Activated CD4-positive, CD25-positive, alpha-beta regulatory T cell treated with anti-CD3 and anti-CD28 coated beads, Interleukin-2, amount 50 U/mL, for 24 hours (primary cell): Measurements from ENCODE around the gene CDK11A.
"Not testable (repeated sequence)": the region's sequence is repeated elsewhere in the genome, so short reads cannot be mapped to it uniquely, and the experiment has no call there.

Experiments
- ATAC-seq, 2 donors: fragments of 150-1000 bp; cut with Tn5 transposase; one replicate each; pipeline ENCODE4 v1.10.0; 2021; ENCODE audit warnings: mild to moderate bottlenecking in 1 of 2, moderate library complexity in 1 of 2

Gene CDK11A

DNA sequence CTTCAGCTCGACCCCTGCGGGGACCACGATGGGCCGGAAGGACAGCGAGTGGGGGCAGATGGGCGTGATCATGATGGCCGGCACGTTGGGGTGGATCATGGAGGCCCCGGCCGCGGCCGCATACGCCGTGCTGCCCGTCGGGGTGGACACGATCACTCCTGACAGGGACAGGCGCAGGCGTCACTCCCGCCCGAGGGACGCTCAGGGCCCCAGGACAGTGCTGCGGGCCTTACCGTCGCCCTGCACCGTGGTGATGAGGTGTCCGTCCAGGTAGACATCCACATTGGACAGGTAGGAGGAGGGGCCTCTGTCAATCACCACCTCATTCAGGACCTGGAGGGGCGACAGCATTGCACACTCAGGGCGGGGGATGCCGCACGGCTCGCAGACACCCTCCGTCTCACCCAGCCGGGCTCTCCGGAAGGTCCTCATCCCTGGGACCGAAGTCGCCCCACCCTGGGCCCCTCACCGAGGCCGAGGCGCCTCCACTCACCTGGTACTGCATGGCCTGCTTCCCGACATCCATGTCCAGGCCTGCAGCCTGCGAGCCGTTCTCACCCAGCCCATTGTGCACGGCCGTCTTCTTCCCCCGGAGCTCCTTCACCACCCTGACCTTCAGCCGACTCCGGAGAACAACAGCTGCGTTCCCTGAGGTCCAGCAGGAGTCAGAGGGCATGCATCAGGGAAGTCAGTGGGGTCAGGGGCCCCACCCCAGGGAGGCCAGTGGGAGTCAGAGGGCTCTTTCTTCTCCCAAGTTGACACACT lies 30.1 kb upstream of the CDK11A start:
- no peak for ATAC-seq

DNA sequence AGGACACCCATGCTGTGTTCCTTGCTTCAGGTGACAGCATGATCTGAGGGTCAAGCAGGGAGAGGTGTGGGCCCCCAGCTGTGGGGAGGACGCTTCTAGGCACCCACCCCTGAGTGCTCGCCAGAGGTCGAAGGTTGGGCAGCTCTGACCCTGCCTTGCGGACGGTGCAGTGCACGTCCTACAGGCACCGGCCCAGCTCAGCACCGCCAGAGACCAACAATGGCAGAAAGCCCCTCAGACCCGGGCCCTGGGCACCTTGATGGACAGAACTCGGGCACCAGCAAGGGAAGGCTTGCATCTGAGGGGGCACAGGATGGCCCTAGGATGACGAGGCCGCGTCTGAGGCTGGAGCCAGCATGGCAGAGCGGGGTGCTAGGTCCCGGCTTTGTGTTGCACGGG lies 29.4 kb upstream of the CDK11A start:
- no peak for ATAC-seq

DNA sequence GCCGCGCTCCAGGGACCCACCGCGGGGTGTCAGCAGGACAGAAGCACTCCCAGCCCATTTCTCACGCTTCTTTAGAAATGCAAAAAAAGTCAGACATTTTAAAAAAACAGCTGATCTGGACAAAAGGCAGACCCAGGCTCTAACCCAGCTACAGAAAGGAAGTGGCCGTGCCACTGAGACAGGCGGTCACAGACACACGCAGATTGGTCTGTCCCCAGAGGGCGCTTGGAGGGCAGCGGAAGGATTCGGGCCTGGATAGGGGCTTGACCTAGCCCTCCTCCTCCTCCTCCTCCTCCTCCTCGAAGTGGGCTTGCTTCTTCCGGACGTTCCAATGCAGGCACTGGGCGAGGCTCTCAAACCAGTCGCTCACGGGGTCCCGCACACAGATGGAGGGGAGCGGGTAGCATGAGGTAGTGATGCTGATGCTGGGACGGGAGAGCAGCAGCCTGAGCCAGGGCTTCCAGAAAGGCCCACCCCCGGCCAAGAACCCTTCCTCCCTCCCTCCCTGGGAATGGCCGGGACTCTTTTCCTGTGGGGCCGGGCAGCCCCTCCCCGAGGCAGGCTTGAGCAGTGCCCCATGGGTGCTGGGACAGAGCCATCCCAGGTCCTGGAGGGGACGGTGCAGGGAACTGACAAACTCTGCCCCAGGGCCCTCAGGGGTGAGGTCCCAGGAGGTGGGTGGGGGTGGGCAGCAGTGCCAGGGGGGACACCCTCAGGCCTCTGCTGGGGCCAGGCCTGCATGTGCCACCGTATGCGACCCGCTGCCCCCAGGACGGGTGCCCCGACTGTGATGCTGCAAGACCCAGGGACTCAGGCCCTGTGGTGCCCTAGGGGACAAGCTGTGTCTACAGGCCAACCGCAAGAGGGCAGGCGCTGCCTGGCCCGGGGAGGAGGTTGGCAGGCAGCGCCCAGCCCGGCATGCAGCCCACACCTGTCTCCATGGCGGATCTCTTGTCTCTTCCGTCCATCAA lies 28.8 kb upstream of the CDK11A start:
- ATAC-seq, result no peak

DNA sequence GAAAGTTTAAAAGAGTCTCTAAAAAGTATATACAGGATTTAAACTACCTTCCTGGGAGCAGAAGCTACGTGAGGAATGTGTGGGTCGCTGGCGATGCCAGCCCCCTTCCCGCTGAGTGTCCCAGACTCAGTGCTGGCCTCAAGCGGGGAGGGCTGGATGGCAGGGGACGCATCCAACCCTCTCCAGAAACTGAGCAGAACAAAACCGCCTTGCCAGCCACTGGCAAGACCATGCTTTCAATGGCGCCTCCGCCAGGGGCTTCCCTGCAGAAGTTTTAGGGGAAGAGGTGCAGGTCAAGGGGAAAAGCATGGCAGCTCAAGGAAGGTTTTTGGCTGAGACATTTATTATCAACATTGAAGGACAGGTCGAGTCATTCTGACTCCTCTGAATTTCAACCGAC lies 28.0 kb upstream of the CDK11A start:
- no peak for ATAC-seq

DNA sequence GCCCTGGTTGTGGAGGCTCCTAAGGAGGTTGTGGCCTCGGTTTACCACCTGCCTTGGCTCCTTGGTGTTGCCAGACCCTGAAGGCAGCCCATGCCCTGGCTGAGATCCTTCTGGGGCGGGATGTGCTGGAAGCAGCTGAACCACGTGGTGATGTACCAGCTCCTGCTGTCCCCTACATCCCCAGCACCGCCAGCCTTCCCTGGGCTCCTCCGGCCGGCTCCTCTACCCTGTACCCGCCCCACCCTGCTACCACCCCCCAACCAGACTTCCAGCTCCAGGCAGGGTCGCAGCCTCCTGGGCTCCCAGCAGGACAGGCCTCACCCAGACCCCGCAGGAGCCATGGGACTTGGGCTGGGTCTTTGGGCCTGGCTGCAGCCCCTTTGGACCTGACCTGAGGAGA lies 25.8 kb upstream of the CDK11A start:
- not testable (repeated sequence) for ATAC-seq

DNA sequence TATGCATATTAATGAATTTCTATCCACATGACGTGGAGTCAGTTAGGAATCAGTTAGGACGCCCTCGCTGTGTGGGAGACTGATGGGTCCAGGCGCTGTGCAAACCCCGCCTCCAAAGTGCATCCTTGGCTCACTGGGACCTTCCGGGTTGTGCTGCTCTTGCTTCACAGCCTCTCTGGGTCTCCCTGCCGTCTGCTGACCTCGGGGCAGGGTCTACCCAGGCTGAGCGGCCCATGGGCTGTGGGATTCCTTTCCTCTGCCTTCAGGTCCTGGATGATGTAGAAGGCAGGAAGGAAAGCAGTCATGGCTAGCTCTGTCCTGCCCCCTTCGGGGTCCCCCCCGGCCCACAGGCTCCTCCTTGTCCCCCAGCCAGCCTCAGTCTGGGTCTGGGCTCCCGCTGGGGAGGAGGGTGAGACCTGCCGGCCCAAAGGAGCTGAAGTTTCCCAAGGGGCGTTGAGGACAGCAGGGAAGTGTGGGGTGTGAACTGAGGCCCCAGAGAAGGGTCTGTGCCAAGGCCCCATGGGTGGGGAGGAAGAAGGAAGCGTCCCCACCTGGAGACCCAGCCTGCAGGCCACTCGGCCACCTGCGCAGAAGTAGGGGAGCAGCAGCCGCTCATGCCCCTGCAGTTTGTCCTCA lies 24.6 kb upstream of the CDK11A start:
- ATAC-seq, result no peak

DNA sequence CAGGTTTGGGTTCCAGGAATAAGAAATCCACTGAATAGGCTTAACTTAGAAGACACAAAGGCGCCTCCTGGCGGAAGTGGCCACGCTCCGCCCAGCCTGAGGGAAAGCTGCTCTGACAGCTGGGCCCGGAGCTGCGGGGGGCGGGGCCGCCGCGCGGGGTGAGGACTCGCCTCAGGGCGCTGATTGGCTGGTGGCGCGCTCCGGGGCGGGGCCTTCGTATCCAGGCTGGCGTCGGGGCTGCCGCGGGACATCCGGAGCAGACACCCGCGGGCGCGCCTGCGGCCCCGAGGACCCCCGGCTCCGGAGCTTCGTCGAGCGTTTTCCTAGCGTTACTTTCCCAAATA lies 22.4 kb upstream of the CDK11A start:
- ATAC-seq, result peak; percentile 76 to 84

DNA sequence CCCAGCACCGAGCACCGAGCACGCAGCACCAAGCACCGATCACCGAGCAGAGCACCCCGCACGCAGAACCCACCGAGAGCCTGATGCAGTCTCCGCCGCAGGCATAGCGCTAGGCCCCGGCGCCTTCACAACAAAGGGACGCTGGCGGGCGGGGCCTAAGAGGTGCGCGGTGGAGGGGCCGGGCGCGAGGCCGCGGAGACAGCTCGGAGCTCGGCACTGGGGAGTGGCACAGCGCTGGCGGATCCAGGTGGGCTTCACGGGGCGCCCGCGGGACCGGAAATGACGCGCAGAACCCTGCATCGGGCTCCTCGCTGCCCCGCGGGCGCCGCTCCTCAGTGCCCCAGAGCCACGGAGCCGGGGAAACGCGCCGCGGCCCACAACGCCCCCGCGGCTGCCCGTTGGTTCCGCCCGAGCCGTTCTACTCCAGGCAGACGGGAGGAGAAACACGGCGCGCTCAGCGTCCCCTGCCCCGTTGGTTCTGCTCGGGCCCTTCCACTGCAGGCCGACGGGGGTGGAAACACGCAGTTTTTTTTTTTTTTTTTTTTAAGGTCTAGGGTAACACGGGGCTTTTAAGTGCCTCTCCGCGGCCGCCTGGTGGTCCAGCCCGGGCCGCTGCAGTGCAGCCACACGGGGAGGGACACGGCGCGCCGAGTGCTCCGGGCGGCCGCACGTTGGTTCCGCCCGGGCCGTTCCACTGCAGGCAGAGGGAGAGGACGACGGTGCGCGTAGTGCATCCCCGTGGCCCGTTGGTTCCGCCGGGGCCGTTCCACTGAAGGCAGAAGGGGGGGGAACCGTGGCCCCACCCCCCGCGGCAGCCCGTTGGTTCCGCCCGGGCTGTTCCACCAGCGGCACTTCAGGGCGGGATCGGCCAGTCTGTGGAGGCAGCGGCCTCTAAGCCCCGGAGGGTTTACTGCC lies 21.8 kb upstream of the CDK11A start:
- ATAC-seq, result peak; percentile 74 to 79

DNA sequence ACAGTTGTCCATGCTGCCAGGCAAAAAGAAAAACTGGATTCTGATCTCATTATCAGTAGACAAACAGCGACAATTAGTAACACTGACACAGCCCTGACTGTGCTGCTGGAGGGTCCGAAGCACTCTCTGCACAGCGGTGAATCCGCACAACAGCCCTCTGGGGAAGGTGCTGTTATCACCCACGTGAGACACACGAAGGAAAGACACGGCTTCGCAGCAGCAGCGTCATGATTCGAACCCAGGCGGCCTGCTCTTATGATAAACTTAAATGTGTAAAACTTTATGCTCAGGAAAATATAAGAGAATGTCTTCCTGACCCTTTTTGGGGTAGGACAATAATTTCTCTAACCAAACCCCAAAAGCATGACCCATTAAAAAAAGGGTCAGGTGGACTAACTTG lies 18.4 kb upstream of the CDK11A start:
- ATAC-seq, result not testable (repeated sequence)

DNA sequence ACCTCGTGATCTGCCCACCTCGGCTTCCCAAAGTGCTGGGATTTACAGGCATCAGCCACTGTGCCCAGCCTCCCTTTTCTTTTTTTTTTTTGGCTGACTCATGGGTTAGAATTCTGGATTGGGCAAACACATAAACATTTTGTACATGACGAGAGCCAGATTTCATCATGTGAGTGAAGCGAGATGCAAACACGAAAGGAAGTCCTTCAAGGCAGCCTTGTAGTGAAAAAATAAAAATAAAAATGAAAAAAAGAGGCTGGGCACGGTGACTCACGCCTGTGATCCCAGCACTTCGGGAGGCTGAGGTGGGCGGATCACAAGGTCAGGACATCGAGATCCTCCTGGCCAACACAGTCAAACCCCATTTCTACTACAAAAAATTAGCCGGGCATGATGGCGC lies 16.9 kb upstream of the CDK11A start:
- not testable (repeated sequence) for ATAC-seq

DNA sequence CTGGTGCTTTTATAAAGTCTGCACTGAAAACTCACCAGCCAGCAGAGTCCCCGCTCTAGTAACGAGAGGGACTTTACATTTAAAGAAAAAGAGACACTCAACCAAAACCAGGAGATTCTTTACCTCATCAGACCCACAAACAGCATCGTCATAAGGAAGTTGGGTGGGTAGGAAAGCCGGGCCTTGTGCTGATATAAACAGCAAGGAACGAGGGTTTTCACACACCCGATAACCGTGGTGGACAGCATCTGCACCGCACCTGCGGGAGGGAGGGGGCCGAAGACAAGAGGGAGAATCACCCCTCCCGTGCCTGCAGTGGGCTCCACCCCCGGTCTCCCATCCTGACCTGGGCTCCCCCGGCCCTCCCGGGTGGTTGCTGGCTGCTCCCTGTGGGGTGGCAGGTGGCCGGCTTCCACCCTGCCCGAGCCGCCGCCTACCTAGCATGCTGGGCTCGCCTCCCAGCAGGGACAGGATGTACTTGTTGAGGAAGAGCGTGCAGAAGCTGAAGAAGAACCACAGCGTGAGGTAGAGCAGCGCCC lies 14.7 kb upstream of the CDK11A start:
- ATAC-seq, result not testable (repeated sequence)

DNA sequence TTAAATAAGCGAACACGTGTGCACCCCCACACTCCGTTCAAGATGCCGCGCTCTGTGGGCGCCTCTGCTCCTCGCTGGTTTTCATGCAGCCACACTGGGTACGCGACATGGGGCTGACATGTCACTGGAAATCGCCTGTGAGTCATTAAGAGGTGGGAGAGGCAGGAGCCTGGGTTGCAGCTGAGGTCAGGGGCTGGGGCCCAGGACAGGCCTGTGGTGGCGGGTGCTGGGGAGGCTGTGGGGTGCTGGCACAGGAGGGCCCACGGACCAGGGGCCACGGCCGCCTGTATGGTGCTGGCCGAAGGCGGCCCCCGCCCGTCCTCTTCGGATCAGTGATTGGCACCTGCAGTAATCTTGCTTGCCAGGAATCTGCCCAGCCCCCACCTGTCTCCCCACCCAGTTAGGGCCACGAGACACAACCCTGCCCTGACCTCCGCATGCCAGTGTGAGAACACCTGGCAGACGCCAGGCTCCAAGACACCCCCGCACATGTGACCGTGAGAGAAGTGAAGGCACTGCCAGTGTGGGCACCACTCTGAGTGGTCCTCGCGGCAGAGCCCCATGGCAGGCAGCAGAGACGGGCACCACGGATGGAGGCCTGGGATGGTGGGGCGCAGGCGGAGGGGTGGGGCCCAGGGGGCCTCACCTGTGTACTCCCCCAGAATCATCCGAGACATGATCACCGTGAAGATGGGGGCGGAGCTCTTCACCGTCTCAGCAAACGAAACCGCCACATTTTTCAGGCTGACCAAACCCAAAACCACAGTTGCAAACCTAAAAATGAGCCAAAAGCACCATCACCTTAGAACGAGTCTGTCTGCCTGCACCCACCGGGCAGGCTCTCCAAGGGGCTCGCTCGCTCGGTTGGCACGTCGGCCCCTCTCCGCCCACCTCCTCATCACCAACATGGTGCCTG lies 13.8 kb upstream of the CDK11A start:
- ATAC-seq, result not testable (repeated sequence)

DNA sequence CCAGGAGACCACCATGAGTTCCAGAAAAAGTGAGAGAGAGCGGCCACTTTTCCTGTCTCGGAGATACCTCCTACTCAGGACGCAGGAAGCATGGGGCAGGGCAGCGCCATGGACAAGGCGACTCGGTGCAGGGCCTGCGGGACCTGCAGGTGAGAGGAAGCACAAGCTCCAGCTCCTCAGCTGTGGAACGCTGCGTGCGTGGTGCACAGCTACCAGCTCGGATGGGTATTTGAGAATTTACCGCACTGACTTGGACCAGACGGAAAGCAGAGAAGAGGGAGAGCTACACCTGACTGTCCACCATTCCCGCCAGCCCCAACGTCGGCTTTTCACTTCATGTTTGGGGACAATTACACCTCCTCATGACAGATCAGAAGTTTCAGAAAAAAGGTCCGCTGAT lies 8.2 kb upstream of the CDK11A start:
- no peak for ATAC-seq

DNA sequence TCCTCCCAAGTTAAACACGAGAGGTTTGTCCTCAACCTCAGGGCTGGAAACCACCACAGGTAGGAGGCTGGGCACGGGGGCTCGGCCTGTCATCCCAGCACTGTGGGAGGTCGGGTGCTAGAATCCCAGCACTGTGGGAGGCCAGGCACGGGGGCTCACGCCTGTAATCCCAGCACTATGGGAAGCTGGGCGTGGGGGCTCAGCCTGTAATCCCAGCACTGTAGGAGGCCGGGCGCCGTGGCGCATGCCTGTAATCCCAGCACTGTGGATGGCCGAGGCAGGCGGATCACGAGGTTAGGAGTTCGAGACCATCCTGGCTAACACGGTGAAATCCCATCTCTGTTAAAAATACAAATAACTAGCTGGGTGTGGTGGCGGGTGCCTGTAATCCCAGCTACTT lies 6.7 kb upstream of the CDK11A start:
- no peak for ATAC-seq

DNA sequence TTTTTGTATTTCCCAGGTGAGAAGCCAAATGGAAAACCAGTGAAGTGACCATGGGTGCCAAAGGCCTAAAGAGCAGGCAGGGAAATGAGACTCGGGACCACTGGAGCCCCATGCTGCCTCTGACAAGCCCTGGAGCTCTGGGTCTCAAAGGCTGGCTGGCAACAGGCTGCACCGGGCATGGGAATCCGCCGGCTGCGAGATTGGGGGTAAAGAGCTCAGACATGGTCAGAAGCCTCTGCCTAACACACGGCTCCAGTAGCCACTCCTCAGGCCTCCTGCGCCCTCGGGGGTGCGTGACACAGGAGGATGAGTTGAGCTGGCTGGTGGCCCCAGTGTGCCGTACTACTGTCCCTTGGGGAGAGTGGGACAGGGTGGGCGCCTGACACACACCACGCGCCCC lies 6.1 kb upstream of the CDK11A start:
- not testable (repeated sequence) for ATAC-seq

DNA sequence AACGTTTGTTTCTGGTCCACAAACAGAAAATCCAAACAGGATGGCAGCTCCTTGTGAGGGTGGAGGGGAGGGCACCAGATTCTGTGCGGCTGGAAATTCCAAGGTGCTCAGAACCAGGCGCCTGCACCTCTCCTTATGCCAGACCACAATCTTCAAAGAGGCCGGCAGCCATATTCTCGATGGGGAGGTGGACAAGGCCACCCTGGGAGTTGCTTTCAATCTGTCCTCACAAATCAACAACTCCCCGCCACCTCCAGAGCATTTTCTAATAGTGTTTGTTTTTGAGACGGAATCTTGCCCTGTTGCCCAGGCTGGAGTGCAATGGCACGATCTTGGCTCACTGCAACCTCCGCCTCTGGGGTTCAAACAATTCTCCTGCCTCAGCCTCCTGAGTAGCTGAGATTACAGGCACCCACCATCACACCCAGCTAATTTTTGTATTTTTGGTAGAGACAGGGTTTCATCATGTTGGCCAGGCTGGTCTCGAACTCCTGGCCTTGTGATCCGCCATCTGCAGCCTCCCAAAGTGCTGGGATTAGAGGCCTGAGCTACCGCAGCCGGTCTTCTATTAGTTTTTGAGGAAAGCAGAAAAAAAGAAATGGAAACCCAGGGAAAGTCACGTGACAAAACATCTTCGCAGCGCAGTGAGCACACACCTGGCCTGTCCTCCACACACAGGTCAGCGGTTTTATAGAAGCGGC lies 5.1 kb upstream of the CDK11A start:
- not testable (repeated sequence) for ATAC-seq

DNA sequence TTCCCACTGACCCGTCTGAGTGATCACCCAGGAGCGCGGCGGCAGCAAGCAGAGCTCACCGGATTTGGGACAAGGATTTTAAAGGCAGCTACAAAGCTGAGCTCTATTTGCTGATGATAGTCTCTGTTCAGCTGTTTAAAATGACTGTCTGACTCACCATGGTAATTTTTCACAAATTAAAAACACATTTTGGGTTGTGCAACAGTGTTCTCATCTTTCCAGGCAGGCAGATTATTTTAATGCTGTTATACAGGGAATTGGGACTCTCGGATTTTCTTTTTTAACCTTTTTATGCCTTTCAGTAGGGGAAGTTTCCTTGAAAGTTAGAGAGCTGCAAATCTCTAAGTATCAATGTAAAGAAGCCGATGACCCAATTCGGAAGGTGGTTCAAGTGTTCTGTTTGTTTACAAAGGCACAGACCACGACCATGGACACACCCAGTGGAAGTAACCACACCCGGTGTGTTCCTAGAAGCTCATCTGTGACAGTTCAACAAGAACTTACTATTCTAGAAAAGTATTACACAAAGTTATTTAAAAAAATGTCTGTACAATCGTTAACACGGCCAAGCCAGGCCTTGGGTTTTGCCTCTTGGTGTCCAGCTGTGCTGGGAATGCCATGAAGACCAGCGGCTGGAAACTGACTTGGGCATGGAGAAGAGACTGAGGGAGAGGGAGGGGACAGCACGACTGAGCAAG lies 4.3 kb upstream of the CDK11A start:
- not testable (repeated sequence) for ATAC-seq

DNA sequence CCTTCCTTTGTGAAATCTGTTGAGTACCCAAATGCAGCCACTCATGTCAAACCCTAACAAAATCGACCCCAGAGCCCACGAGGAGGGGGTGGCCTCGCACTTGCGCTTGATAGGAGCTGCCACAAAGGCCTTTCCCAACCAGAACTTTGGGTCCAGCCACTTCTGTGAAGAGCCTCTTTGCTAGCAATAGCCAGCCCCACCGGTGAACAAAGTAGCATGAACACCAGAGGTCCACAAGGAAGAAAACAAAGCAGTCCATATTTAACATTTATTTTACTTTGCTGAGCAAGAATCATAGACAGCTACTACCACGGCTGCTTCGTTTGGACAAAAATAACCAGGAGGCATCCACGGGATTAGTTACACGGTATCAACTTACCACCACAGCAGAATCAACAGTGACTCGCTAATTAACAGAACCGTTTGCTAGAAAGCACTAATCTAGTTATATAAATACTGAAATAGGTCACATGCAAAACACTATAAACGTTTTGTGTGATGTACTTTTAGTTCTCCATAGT lies 3.0 kb upstream of the CDK11A start:
- not testable (repeated sequence) for ATAC-seq

DNA sequence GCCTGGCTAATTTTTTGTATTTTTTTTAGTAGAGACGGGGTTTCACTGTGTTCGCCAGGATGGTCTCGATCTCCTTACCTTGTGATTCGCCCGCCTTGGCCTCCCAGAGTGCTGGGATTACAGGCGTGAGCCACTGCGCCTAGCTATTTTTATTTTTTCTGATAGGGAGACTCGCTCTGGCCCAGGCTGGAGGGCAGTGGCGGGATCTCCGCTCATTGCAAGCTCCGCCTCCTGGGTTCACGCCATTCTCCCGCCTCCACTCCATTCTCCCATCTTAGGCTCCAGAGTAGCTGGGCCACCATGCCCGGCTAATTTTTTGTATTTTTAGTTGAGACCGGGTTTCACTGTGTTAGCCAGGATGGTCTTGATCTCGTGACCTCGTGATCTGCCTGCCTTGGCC lies 1.9 kb upstream of the CDK11A start:
- not testable (repeated sequence) for ATAC-seq
